IMR-90 (cell line): ENCODE data around the gene DAPK1. TPM values are rescaled to one million over a fixed set of nuclear protein-coding genes. Genes with fewer than 3 reads are reported as not detected.

Source experiments
- ATAC-seq: fragments of 200-7000 bp; cut with Tn5 transposase; 2 replicates; pipeline ENCODE4 v1.9.1; 2020; ENCODE audit warnings: low read depth, mild to moderate bottlenecking, moderate library complexity
- BruUV-seq: library from RNA; stranded (reverse); fragments of 400-500 nt; replicated peaks from 2 replicates; lab custom pipeline; 2021; lab: Mats Ljungman, UMichigan
- CTCF ChIA-PET: fragments of 300-600 bp; formaldehyde crosslinking; extraction: SDS; loops from one replicate; lab custom pipeline; 2021; ENCODE audit warnings: antibody characterized with exemption; lab: Yijun Ruan, JAX
- POLR2A ChIA-PET: fragments of 300-600 bp; sonication (Branson Sonifier 250); formaldehyde crosslinking; loops from one replicate; lab custom pipeline; 2022; ENCODE audit warnings: antibody characterized with exemption; ENCODE audit not compliant: unreplicated experiment; lab: Charles Lee
- DNase-seq: peaks from one replicate; pipeline ENCODE4 v3.0.0; 2013
- H2AFZ ChIP-seq: replicated peaks from 2 replicates; pipeline ENCODE3; 2013; ENCODE audit warnings: low read length, mild to moderate bottlenecking; ENCODE audit not compliant: poor library complexity
- H2AK5ac ChIP-seq: 2 replicates; pipeline ENCODE4 v1.6.1; 2013; ENCODE audit warnings: low read depth, low read length, inconsistent platforms
- H2AK9ac ChIP-seq: replicated peaks from 2 replicates; pipeline ENCODE3; 2013; ENCODE audit warnings: mild to moderate bottlenecking, low read depth, low read length, moderate library complexity; ENCODE audit not compliant: poor library complexity
- H2BK120ac ChIP-seq: 2 replicates; pipeline ENCODE4 v1.6.1; 2013; ENCODE audit warnings: low read depth, low read length, inconsistent platforms
- H2BK15ac ChIP-seq: 3 replicates; pipeline ENCODE4 v1.6.1; 2013; ENCODE audit warnings: low read depth, low read length, inconsistent platforms
- H2BK20ac ChIP-seq: 2 replicates; pipeline ENCODE4 v1.6.1; 2013; ENCODE audit warnings: low read depth, mild to moderate bottlenecking, inconsistent platforms, low read length, moderate library complexity
- H2BK5ac ChIP-seq: 2 replicates; pipeline ENCODE4 v1.6.1; 2013; ENCODE audit warnings: mild to moderate bottlenecking, low read depth, low read length, inconsistent platforms; ENCODE audit not compliant: poor library complexity, severe bottlenecking
- H3K14ac ChIP-seq: replicated peaks from 2 replicates; pipeline ENCODE4 v1.6.1; 2013; ENCODE audit warnings: low read depth, low read length, inconsistent platforms
- H3K18ac ChIP-seq: 2 replicates; pipeline ENCODE4 v1.6.1; 2013; ENCODE audit warnings: low read depth, low read length, control low read depth
- H3K23ac ChIP-seq: 2 replicates; pipeline ENCODE4 v1.6.1; 2013; ENCODE audit warnings: low read depth, low read length, inconsistent platforms
- H3K27ac ChIP-seq: 2 replicates; pipeline ENCODE4 v1.5.1; 2013; ENCODE audit warnings: mild to moderate bottlenecking, control low read depth, low read length; ENCODE audit not compliant: insufficient read depth
- H3K27me3 ChIP-seq: 2 replicates; pipeline ENCODE4 v1.6.1; 2013; ENCODE audit warnings: low read length; ENCODE audit not compliant: control insufficient read depth, insufficient read depth
- H3K36me3 ChIP-seq: 2 replicates; pipeline ENCODE4 v1.6.1; 2013; ENCODE audit warnings: low read length, mixed read lengths; ENCODE audit not compliant: control insufficient read depth, insufficient read depth
- H3K4ac ChIP-seq: 2 replicates; pipeline ENCODE4 v1.6.1; 2013; ENCODE audit warnings: low read depth, low read length, inconsistent platforms
- H3K4me1 ChIP-seq: 2 replicates; pipeline ENCODE4 v1.6.1; 2013; ENCODE audit warnings: low read length, mixed read lengths; ENCODE audit not compliant: control insufficient read depth, insufficient read depth
- H3K4me2 ChIP-seq: 2 replicates; pipeline ENCODE4 v1.6.1; 2013; ENCODE audit warnings: low read depth, mild to moderate bottlenecking, control low read depth, low read length, moderate library complexity
- H3K4me3 ChIP-seq: 2 replicates; pipeline ENCODE4 v1.5.1; 2013; ENCODE audit warnings: low read depth, mild to moderate bottlenecking, control low read depth, low read length, moderate library complexity; ENCODE audit not compliant: insufficient read depth
- H3K56ac ChIP-seq: 2 replicates; pipeline ENCODE4 v1.6.1; 2013; ENCODE audit warnings: low read length, inconsistent platforms; ENCODE audit not compliant: insufficient read depth; ENCODE audit errors: extremely low read depth
- H3K79me1 ChIP-seq, 2 experiments: 2 replicates each; pipeline ENCODE4 v1.6.1; 2013; ENCODE audit warnings: low read length in 2 of 2, inconsistent platforms in 1 of 2, low read depth in 1 of 2
- H3K9ac ChIP-seq: 2 replicates; pipeline ENCODE4 v1.6.1; 2013; ENCODE audit warnings: low read depth, low read length, control low read depth
- H3K9me1 ChIP-seq: 2 replicates; pipeline ENCODE4 v1.6.1; 2013; ENCODE audit warnings: low read length, inconsistent platforms; ENCODE audit not compliant: insufficient read depth
- H3K9me3 ChIP-seq: 2 replicates; pipeline ENCODE4 v1.6.1; 2013; ENCODE audit warnings: low read length; ENCODE audit not compliant: control insufficient read depth, insufficient read depth
- H4K20me1 ChIP-seq: 2 replicates; pipeline ENCODE4 v1.6.1; 2013; ENCODE audit warnings: low read length, inconsistent platforms; ENCODE audit not compliant: insufficient read depth
- H4K5ac ChIP-seq: 2 replicates; pipeline ENCODE4 v1.6.1; 2013; ENCODE audit warnings: mild to moderate bottlenecking, low read depth, low read length, control low read depth
- H4K8ac ChIP-seq, 2 experiments: 2 replicates each; pipeline ENCODE4 v1.6.1; 2013; ENCODE audit warnings: low read depth in 2 of 2, low read length in 2 of 2, control low read depth in 1 of 2, inconsistent platforms in 1 of 2
- H4K91ac ChIP-seq: 2 replicates; pipeline ENCODE4 v1.6.1; 2013; ENCODE audit warnings: low read depth, low read length, inconsistent platforms; ENCODE audit not compliant: insufficient read depth
- CEBPB ChIP-seq: IDR thresholded peaks from 2 replicates; pipeline ENCODE4 v1.6.1; 2012; ENCODE audit warnings: low read depth, low read length, improper control_type of control experiment
- CHD1 ChIP-seq: IDR thresholded peaks from 2 replicates; pipeline ENCODE4 v1.6.1; 2012; ENCODE audit warnings: low read depth, low read length, improper control_type of control experiment
- WGBS, 2 experiments: methylation state at CpG; one replicate each; pipeline versions ENCODE4 v1.1.5 to v1.1.7; 2013; ENCODE audit warnings: missing lambda C conversion rate in 2 of 2; ENCODE audit not compliant: insufficient read length in 1 of 2; ENCODE audit errors: extremely low coverage in 2 of 2; 5-methylcytosine and 5-hydroxymethylcytosine counted together
- dilution Hi-C: fragments of 300-500 bp; cut with HindIII; formaldehyde crosslinking; loops from one replicate; pipeline ENCODE4 v1.14.3; 2018; ENCODE audit warnings: low sequenced_read_pairs; ENCODE audit not compliant: unreplicated experiment
- in situ Hi-C: fragments of 300-500 bp; cut with MboI; formaldehyde crosslinking; loops from 3 replicates; pipeline ENCODE4 v1.14.3; 2019; ENCODE audit warnings: low sequenced_read_pairs, inconsistent platforms, mixed read lengths
- intact Hi-C: fragments of 100-400 bp; cut with micrococcal nuclease; formaldehyde crosslinking; loops from 2 replicates; pipeline ENCODE4 v1.10.0; 2022
- polyA plus RNA-seq, 3 experiments: library from polyadenylated mRNA; depleted of rRNA; stranded (reverse); fragments of >200 nt; gene quantifications; 2 replicates each; pipeline ENCODE4 v1.2.3, GENCODE V29; 2012; ENCODE audit warnings: low replicate concordance in 1 of 3
- total RNA-seq: library from RNA; depleted of rRNA; stranded (reverse); fragments of >200 nt; gene quantifications from 2 replicates; pipeline ENCODE4 v1.2.3, GENCODE V29; 2012

DAPK1 gene
- total and polyA plus RNA-seq, 2 of the 4 experiments (the other 2 are of a cell fraction): under 0.01 to 0.03 TPM

DNA sequence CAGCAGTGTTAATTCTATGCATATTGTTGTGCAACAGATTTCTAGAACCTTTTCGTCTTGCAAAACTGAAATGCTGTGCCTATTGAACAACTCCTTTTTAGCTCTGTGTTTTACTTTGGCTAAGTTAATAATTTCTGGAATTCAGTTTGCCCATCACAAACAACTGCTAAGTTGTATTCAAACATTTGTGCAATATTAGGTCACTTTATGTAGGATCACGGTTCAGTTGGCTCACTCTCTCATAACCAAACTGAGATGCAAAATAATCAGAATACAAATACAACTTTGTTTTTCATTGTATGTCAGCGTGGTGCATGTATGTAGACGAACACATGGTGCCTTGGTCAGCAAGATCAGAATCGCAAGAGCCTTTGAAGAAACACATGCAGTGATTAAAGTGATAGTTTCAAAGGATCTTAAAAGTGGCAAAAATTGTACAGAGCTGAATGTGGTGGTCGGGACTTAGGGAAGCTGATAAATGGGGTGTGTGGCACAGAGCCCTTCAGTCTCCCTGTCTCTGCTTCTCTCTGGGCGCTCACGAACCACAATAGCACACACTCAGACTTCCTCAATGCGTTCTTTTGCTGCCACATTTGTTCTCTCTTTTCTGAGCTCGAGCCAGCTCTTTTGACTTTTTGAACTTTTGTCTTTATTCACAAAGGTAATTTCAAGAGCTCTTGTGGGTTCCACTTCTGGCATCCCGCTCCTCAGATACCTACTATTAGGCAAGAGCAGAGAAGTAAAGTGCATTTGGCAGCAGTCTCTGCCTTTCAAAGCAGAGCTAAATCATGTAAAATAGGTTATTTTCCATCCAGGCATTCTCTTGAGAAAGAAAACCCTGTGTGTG is 115.8 kb downstream of the DAPK1 start:
- Histone ChIP-seq H3K4me2 (no peak overlapping the region), H3K9me1 (no peaks in the 10 kb centered on the region), H2AFZ (no peak overlapping the region), H3K79me1 (no peaks in the 10 kb centered on the region), H3K27ac (no peak overlapping the region), H3K18ac (no peak overlapping the region), H3K9ac (no peak overlapping the region), H4K5ac (no peak overlapping the region), H2AK9ac (no peak overlapping the region), H3K56ac (no peak overlapping the region), H2BK5ac (no peak overlapping the region), H3K4me3 (no peak overlapping the region), H3K23ac (no peak overlapping the region), H2BK120ac (no peak overlapping the region), H3K4ac (no peak overlapping the region), H4K91ac (no peak overlapping the region), H4K20me1 (no peaks in the 10 kb centered on the region), H3K4me1 (no peaks in the 10 kb centered on the region; the same call in 1 of the 2 replicates), H4K8ac (no peak overlapping the region), H3K36me3 (no peaks in the 10 kb centered on the region), H3K27me3 (peaks cover 2% of the 10 kb centered on the region; the same call in 1 of the 2 replicates), H3K9me3 (no peaks in the 10 kb centered on the region), H2AK5ac (no peak overlapping the region), H3K14ac (no peak overlapping the region), H2BK15ac (no peak overlapping the region), H2BK20ac (no peak overlapping the region)
- in situ Hi-C loops: no loop called here
- ATAC-seq (no peak), DNase-seq (no peak)
- BruUV-seq: no TSS peak
- dilution Hi-C loops: no loop called here
- intact Hi-C loops: no loop called here
- ChIA-PET POLR2A (no interaction called here), CTCF (interaction anchor here (1.0 kb wide), 1 partner anchor 17 kb away, joined by 3 read pairs; no protein-coding TSS in a partner anchor)
- 58% methylated on average over 2 of the region's 11 CpGs; no CpG with 5 or more reads in 1 of the 2 experiments for WGBS, 2 experiments
- TF ChIP-seq CHD1 (no peak), CEBPB (0 out of 2 replicates have a peak, but pooled peaks have one; percentile 10)
